Caco-2 (cell line): ENCODE results near the gene ABAT. TPM values are rescaled to one million over a fixed set of nuclear protein-coding genes. Genes with fewer than 3 reads are reported as not detected.

Experiments used
- BruUV-seq: library from RNA; stranded (reverse); fragments of 400-500 nt; replicated peaks from 2 replicates; lab custom pipeline; 2021; lab: Mats Ljungman, UMichigan
- CTCF ChIA-PET: fragments of 300-600 bp; sonication (Branson Sonifier 250); formaldehyde crosslinking; loops from one replicate; lab custom pipeline; 2022; ENCODE audit warnings: antibody characterized with exemption; lab: Charles Lee
- POLR2A ChIA-PET: fragments of 300-600 bp; sonication (Branson Sonifier 250); formaldehyde crosslinking; loops from one replicate; lab custom pipeline; 2022; ENCODE audit warnings: antibody characterized with exemption; lab: Charles Lee
- DNase-seq, 2 experiments: peaks; one replicate each; pipeline versions ENCODE4 v3.0.0 to v3.0.0-alpha.2; 2020 to 2022
- H3K27me3 ChIP-seq: replicated peaks from 2 replicates; pipeline ENCODE4 v1.6.0; 2011; ENCODE audit warnings: low read length; ENCODE audit not compliant: control insufficient read depth, insufficient read depth
- H3K36me3 ChIP-seq: 2 replicates; pipeline ENCODE4 v1.5.1; 2011; ENCODE audit warnings: low read length; ENCODE audit not compliant: control insufficient read depth, insufficient read depth
- H3K4me1 ChIP-seq: fragments of 250-450 bp; sonication (Bioruptor Pico); 2 replicates; pipeline ENCODE4 v1.5.1; 2020; ENCODE audit warnings: mild to moderate bottlenecking
- H3K4me3 ChIP-seq: 2 replicates; pipeline ENCODE4 v1.5.1; 2011; ENCODE audit warnings: low read depth, mild to moderate bottlenecking, control low read depth, low read length
- H3K9me3 ChIP-seq: fragments of 250-450 bp; sonication (Bioruptor Pico); 2 replicates; pipeline ENCODE4 v1.5.1; 2020; ENCODE audit warnings: mild to moderate bottlenecking, moderate library complexity
- H3K27ac Mint-ChIP-seq: one replicate; pipeline ENCODE4 v1.8.0; 2022; ENCODE audit warnings: mixed read lengths; ENCODE audit not compliant: unreplicated experiment
- H3K27me3 Mint-ChIP-seq: one replicate; pipeline ENCODE4 v1.8.0; 2022; ENCODE audit warnings: mixed read lengths; ENCODE audit not compliant: insufficient read depth, unreplicated experiment
- H3K36me3 Mint-ChIP-seq: one replicate; pipeline ENCODE4 v1.8.0; 2022; ENCODE audit warnings: mild to moderate bottlenecking, mixed read lengths; ENCODE audit not compliant: insufficient read depth, unreplicated experiment
- H3K4me1 Mint-ChIP-seq: one replicate; pipeline ENCODE4 v1.8.0; 2022; ENCODE audit warnings: low read depth, mixed read lengths; ENCODE audit not compliant: unreplicated experiment
- H3K4me3 Mint-ChIP-seq: one replicate; pipeline ENCODE4 v1.8.0; 2022; ENCODE audit warnings: mild to moderate bottlenecking, moderate library complexity, mixed read lengths; ENCODE audit not compliant: unreplicated experiment
- H3K9me3 Mint-ChIP-seq: one replicate; pipeline ENCODE4 v1.8.0; 2022; ENCODE audit warnings: mixed read lengths; ENCODE audit not compliant: unreplicated experiment
- CTCF ChIP-seq, 2 experiments: fragments of 200-600 bp in 1 of 2; IDR thresholded peaks; 1 replicate in 1 of 2; 2 replicates in 1 of 2; pipeline versions ENCODE4 v1.5.1 to v1.8.0; 2011 to 2022; ENCODE audit warnings: antibody characterized with exemption in 1 of 2, control low read depth in 1 of 2, inconsistent platforms in 1 of 2, low read depth in 1 of 2, low read length in 1 of 2, mild to moderate bottlenecking in 1 of 2, moderate library complexity in 1 of 2; ENCODE audit not compliant: insufficient read depth in 1 of 2, severe bottlenecking in 1 of 2, unreplicated experiment in 1 of 2
- intact Hi-C: fragments of 100-400 bp; cut with micrococcal nuclease; formaldehyde crosslinking; loops from one replicate; pipeline ENCODE4 v1.10.0; 2022; ENCODE audit not compliant: unreplicated experiment
- total RNA-seq: library from RNA; stranded (reverse); gene quantifications from 2 replicates; pipeline ENCODE4 v1.2.3, GENCODE V29; 2022

ABAT gene
- total RNA-seq, 1 experiment from 2014 or later = 34.9 TPM

GRCh38 chr16:8831450-8831849 lies 157.0 kb downstream of the ABAT start:
- ChIA-PET POLR2A (interaction anchor here (1.3 kb wide), 1 partner anchor 165 kb away, joined by 3 read pairs; no protein-coding TSS in a partner anchor), CTCF (no interaction called here)
- Histone ChIP-seq H3K27me3 (no peaks in the 10 kb centered on the region), H3K4me3 (no peak overlapping the region), H3K4me1 (no peaks in the 10 kb centered on the region), H3K9me3 (no peaks in the 10 kb centered on the region), H3K36me3 (no peaks in the 10 kb centered on the region; the same call in none of the 2 replicates)
- no TSS peak for BruUV-seq
- H3K27ac Mint-ChIP-seq = no peak overlapping the region
- no peak for DNase-seq
- no peaks in the 10 kb centered on the region for H3K9me3 Mint-ChIP-seq
- intact Hi-C loops = no loop called here
- no peak for TF ChIP-seq CTCF (IDR thresholded peaks at IDR 0.05; ENCODE audit: insufficient read depth in 1 of 2, low read depth in 1 of 2, low read length in 1 of 2, severe bottlenecking in 1 of 2, unreplicated experiment in 1 of 2)
- peaks cover 7% of the 10 kb centered on the region for H3K4me1 Mint-ChIP-seq
- peaks cover 62% of the 10 kb centered on the region for H3K36me3 Mint-ChIP-seq
- H3K4me3 Mint-ChIP-seq = no peak overlapping the region
- no peaks in the 10 kb centered on the region for H3K27me3 Mint-ChIP-seq

GRCh38 chr16:8831871-8832716 lies 157.7 kb downstream of the ABAT start:
- Mint-ChIP-seq H3K36me3 (peaks cover 56% of the 10 kb centered on the region), H3K4me1 (peaks cover 7% of the 10 kb centered on the region), H3K4me3 (no peak overlapping the region), H3K9me3 (no peaks in the 10 kb centered on the region), H3K27ac (no peak overlapping the region), H3K27me3 (no peaks in the 10 kb centered on the region)
- Histone ChIP-seq H3K36me3 (no peaks in the 10 kb centered on the region; the same call in none of the 2 replicates), H3K4me1 (no peaks in the 10 kb centered on the region), H3K4me3 (no peak overlapping the region), H3K27me3 (no peaks in the 10 kb centered on the region), H3K9me3 (no peaks in the 10 kb centered on the region)
- BruUV-seq = no TSS peak
- intact Hi-C loops = no loop called here
- POLR2A ChIA-PET = interaction anchor here (1.3 kb wide), 1 partner anchor 166 kb away, joined by 3 read pairs; no protein-coding TSS in a partner anchor
- CTCF ChIA-PET = no interaction called here
- DNase-seq = no peak
- TF ChIP-seq CTCF (IDR thresholded peaks at IDR 0.05; ENCODE audit: insufficient read depth in 1 of 2, low read depth in 1 of 2, low read length in 1 of 2, severe bottlenecking in 1 of 2, unreplicated experiment in 1 of 2) = no peak

- no peak overlapping the region for H3K4me3 ChIP-seq
- Mint-ChIP-seq H3K27me3 (no peaks in the 10 kb centered on the region), H3K9me3 (no peaks in the 10 kb centered on the region), H3K4me3 (no peak overlapping the region), H3K4me1 (peaks cover 7% of the 10 kb centered on the region), H3K27ac (no peak overlapping the region), H3K36me3 (peaks cover 54% of the 10 kb centered on the region)
- TF ChIP-seq CTCF (IDR thresholded peaks at IDR 0.05; ENCODE audit: insufficient read depth in 1 of 2, low read depth in 1 of 2, low read length in 1 of 2, severe bottlenecking in 1 of 2, unreplicated experiment in 1 of 2) = no peak
- ChIA-PET POLR2A (no interaction called here), CTCF (no interaction called here)
- no peaks in the 10 kb centered on the region; the same call in none of the 2 replicates for H3K36me3 ChIP-seq
- intact Hi-C loops = no loop called here
- no peaks in the 10 kb centered on the region for H3K27me3 ChIP-seq
- H3K9me3 ChIP-seq = no peaks in the 10 kb centered on the region
- no peak for DNase-seq
- BruUV-seq = no TSS peak
- no peaks in the 10 kb centered on the region for H3K4me1 ChIP-seq
Observed at GRCh38 chr16:8832717-8833105, 158.3 kb downstream of the ABAT start.

Other genes starting within 250 kb of the ABAT start
- not detected in 2 replicates for gene TMEM114, start 84.1 kb upstream of the ABAT start, total RNA-seq
- gene METTL22, start 52.9 kb upstream of the ABAT start, total RNA-seq = 35.3 and 39.8 TPM in 2 replicates
- gene TMEM186, start 123.0 kb downstream of the ABAT start, total RNA-seq = 11.4 and 11.9 TPM in 2 replicates
- 66.3 and 69.0 TPM in 2 replicates for gene PMM2, start 123.2 kb downstream of the ABAT start, total RNA-seq
- gene CARHSP1, start 194.4 kb downstream of the ABAT start, total RNA-seq = 103 and 105 TPM in 2 replicates
- not detected in 2 replicates for gene LITAFD, start 207.7 kb downstream of the ABAT start, total RNA-seq